Pancreas (tissue), 10 donors: Measurements from ENCODE around the gene CTRL. TPM values are rescaled to one million over a fixed set of nuclear protein-coding genes. Genes with fewer than 3 reads are reported as not detected.
"Not testable (repeated sequence)": the region's sequence is repeated elsewhere in the genome, so short reads cannot be mapped to it uniquely, and the experiment has no call there.

Experiments used
- ATAC-seq, 4 donors: fragments of 200-7000 bp; cut with Tn5 transposase; one replicate each; pipeline versions ENCODE4 v1.8.0 to v1.9.1; 2020; ENCODE audit warnings: mild to moderate bottlenecking in 4 of 4, moderate library complexity in 4 of 4
- DNase-seq, 6 donors: peaks; one replicate each; pipeline ENCODE4 v3.0.0-alpha.2; 2020
- FAIRE-seq: peaks from 2 replicates; lab custom pipeline; 2012; peaks lifted over from hg19 to GRCh38; lab: Jason Lieb, UNC
- H3K27ac ChIP-seq, 4 donors: fragments of 200-600 bp; sonication (generic); 1 replicate in 3 of 4; 2 replicates in 1 of 4; pipeline versions ENCODE4 v1.5.0 to v1.8.0; 2020
- H3K27me3 ChIP-seq, 4 donors: fragments of 200-600 bp; one replicate each; pipeline ENCODE4 v1.8.0; 2021
- H3K36me3 ChIP-seq, 3 donors: fragments of 200-600 bp; sonication (generic) in 1 of 3; one replicate each; pipeline versions ENCODE4 v1.5.0 to v1.8.0; 2020 to 2021
- H3K4me1 ChIP-seq, 3 donors: fragments of 200-600 bp; one replicate each; pipeline ENCODE4 v1.8.0; 2021
- H3K4me3 ChIP-seq, 4 donors: fragments of 200-600 bp; sonication (generic) in 2 of 4; one replicate each; pipeline versions ENCODE4 v1.5.0 to v1.8.0; 2020 to 2021
- H3K9me3 ChIP-seq, 4 donors: fragments of 200-600 bp; one replicate each; pipeline ENCODE4 v1.8.0; 2021
- CTCF ChIP-seq, 4 donors: fragments of 200-600 bp; sonication (generic) in 3 of 4; IDR thresholded peaks; one replicate each; pipeline versions ENCODE4 v1.5.0 to v1.8.0; 2021; ENCODE audit warnings: antibody characterized with exemption in 4 of 4
- WGBS, 2 donors: extraction: QIAGEN DNeasy Blood & Tissue Kit; methylation state at CpG; one replicate each; pipeline ENCODE4 v1.1.7; 2013; 5-methylcytosine and 5-hydroxymethylcytosine counted together
- intact Hi-C, 3 donors: fragments of 100-400 bp; cut with DNase I; formaldehyde crosslinking; loops; one replicate each; pipeline versions ENCODE4 v1.11.1 to v1.14.2; 2022
- polyA plus RNA-seq, 2 donors: library from polyadenylated mRNA; stranded (reverse); fragments of 200-250 nt; gene quantifications; one replicate each; pipeline ENCODE4 v1.2.3, GENCODE V29; 2013
- total RNA-seq, 6 donors: library from RNA; stranded (reverse); fragmentation: NEBNext Ultra II Directional in 4 of 6; extraction: Animal tissue kit (Norgen Biotek cat#: 25700) in 4 of 6; gene quantifications; one replicate each; pipeline versions ENCODE4 v1.2.1 to v1.2.4, GENCODE V29; 2021 to 2023
- donor health status: healthy with polysubstance abuse.
- donor health status: DM: no; HTN: no; CAD: no; lungs with moderate emphysema.
- donor health status: DM: no; HTN: no; CAD: no.
- donor health status: control.
- donor health status: control.
- donor health status: Bipolar disorder and iron deficiency.
- donor health status: DM: yes; HTN: yes; CAD: no.
- donor health status: DM: no; HTN: no; CAD: no.
- donor health status: DM: no; HTN: no; CAD: no.
- donor health status: DM: yes; HTN: yes; CAD: no.

The CTRL gene
- total and polyA plus RNA-seq, 8 donors: 559 to 2,165 (median 673) TPM

GRCh38 chr16:67976205-67976604 is 44.5 kb upstream of the CTRL start:
- no peak for ATAC-seq
- 92 to 94% methylated on average over 2 of the region's 2 CpGs for WGBS, 2 donors
- DNase-seq: no peak
- H3K4me1 ChIP-seq: no peaks in the 10 kb centered on the region
- H3K4me3 ChIP-seq: no peak overlapping the region
- TF ChIP-seq CTCF (IDR thresholded peaks at IDR 0.05): no peak
- intact Hi-C loops: no loop called here
- H3K27ac ChIP-seq: no peak overlapping the region
- no peaks in the 10 kb centered on the region for H3K9me3 ChIP-seq
- no peaks in the 10 kb centered on the region for H3K36me3 ChIP-seq
- FAIRE-seq: no peak
- no peaks in the 10 kb centered on the region for H3K27me3 ChIP-seq

GRCh38 chr16:67975321-67976105 is 43.9 kb upstream of the CTRL start:
- no peak for FAIRE-seq
- DNase-seq: no peak
- 58 to 59% methylated on average over 14 of the region's 14 CpGs for WGBS, 2 donors
- Histone ChIP-seq H3K4me1 (no peaks in the 10 kb centered on the region), H3K9me3 (no peaks in the 10 kb centered on the region), H3K27ac (no peak overlapping the region), H3K27me3 (no peaks in the 10 kb centered on the region), H3K36me3 (no peaks in the 10 kb centered on the region), H3K4me3 (no peak overlapping the region)
- TF ChIP-seq CTCF (IDR thresholded peaks at IDR 0.05): no peak
- no peak for ATAC-seq
- intact Hi-C loops: no loop called here

- H3K4me1 ChIP-seq, ATAC-seq, FAIRE-seq, H3K27me3 ChIP-seq, H3K36me3 ChIP-seq, intact Hi-C loops, H3K27ac ChIP-seq, H3K4me3 ChIP-seq, H3K9me3 ChIP-seq, DNase-seq: not testable (repeated sequence)
- 83 to 84% methylated on average over 7 of the region's 7 CpGs for WGBS, 2 donors
Observed at GRCh38 chr16:67972285-67972684, 40.6 kb upstream of the CTRL start.

- H3K27ac ChIP-seq: no peak overlapping the region
- WGBS, 2 donors: 92 to 93% methylated on average over 9 of the region's 9 CpGs
- no peak for DNase-seq
- no peak for ATAC-seq
- no peaks in the 10 kb centered on the region for H3K27me3 ChIP-seq
- FAIRE-seq: no peak
- no peak overlapping the region for H3K4me3 ChIP-seq
- no peak for TF ChIP-seq CTCF (IDR thresholded peaks at IDR 0.05)
- H3K9me3 ChIP-seq: no peaks in the 10 kb centered on the region
- intact Hi-C loops: no loop called here
- H3K36me3 ChIP-seq: no peaks in the 10 kb centered on the region
- H3K4me1 ChIP-seq: peaks cover 6 to 13% (median 12%) of the 10 kb centered on the region in 3 donors
Observed at GRCh38 chr16:67971111-67971510, 39.4 kb upstream of the CTRL start.

GRCh38 chr16:67969254-67970039 is 37.8 kb upstream of the CTRL start:
- H3K27ac ChIP-seq: peak overlapping the region in 3 of 4 donors; percentile 70 to 84 (median 79)
- H3K4me1 ChIP-seq: peaks cover 9 to 26% (median 17%) of the 10 kb centered on the region in 3 donors
- intact Hi-C loops: no loop called here
- no peak for TF ChIP-seq CTCF (IDR thresholded peaks at IDR 0.05)
- no peak for FAIRE-seq
- H3K4me3 ChIP-seq: peak overlapping the region; percentile 80 to 91 (median 88)
- no peaks in the 10 kb centered on the region for H3K9me3 ChIP-seq
- no peaks in the 10 kb centered on the region for H3K36me3 ChIP-seq
- WGBS, 2 donors: 56 to 57% methylated on average over 40 of the region's 40 CpGs
- peak in 1 of 6 donors; percentile 67 for DNase-seq
- ATAC-seq: no peak
- H3K27me3 ChIP-seq: no peaks in the 10 kb centered on the region
